H1 (cell line): ENCODE data around the gene MYL7. TPM values are rescaled to one million over a fixed set of nuclear protein-coding genes. Genes with fewer than 3 reads are reported as not detected.

Experiments
- BCL11A ChIP-seq, 2 experiments: IDR thresholded peaks; one replicate each; pipeline ENCODE4 v1.6.1; 2011; ENCODE audit warnings: low read depth in 2 of 2, low read length in 2 of 2, mild to moderate bottlenecking in 2 of 2
- BRCA1 ChIP-seq: IDR thresholded peaks from 2 replicates; pipeline ENCODE4 v1.6.1; 2012; ENCODE audit warnings: low read depth, low read length, improper control_type of control experiment
- CEBPB ChIP-seq: IDR thresholded peaks from 2 replicates; pipeline ENCODE4 v1.6.1; 2012; ENCODE audit warnings: low read depth, low read length
- NRF1 ChIP-seq: IDR thresholded peaks from 2 replicates; pipeline ENCODE4 v1.6.1; 2011; ENCODE audit warnings: mild to moderate bottlenecking, low read depth, low read length, improper control_type of control experiment
- SP1 ChIP-seq: IDR thresholded peaks from 2 replicates; pipeline ENCODE4 v1.6.1; 2011; ENCODE audit warnings: low read depth, low read length
- polyA plus RNA-seq, 7 experiments: library from polyadenylated mRNA; depleted of rRNA in 3 of 7; stranded (reverse) in 5 of 7; unstranded in 2 of 7; fragments of >200 nt in 5 of 7; fragments of 200-250 nt in 2 of 7; gene quantifications; 1 replicate in 5 of 7; 2 replicates in 1 of 7; 4 replicates in 1 of 7; pipeline versions ENCODE4 v1.2.1 to v1.2.3, GENCODE V29; 2011 to 2013; ENCODE audit warnings: missing spikeins in 2 of 7, mixed read lengths in 2 of 7
- total RNA-seq: library from RNA; stranded (reverse); fragmentation: NEBNext Ultra II Directional; extraction: Animal tissue kit (Norgen Biotek cat#: 25700); gene quantifications from 2 replicates; pipeline ENCODE4 v1.2.1, GENCODE V29; 2021

Gene MYL7
- total and polyA plus RNA-seq, 2 of the 8 experiments (the other 6 are each of a cell fraction or from before 2014, with no cell fraction given), result 3.3 to 3.4 TPM

DNA sequence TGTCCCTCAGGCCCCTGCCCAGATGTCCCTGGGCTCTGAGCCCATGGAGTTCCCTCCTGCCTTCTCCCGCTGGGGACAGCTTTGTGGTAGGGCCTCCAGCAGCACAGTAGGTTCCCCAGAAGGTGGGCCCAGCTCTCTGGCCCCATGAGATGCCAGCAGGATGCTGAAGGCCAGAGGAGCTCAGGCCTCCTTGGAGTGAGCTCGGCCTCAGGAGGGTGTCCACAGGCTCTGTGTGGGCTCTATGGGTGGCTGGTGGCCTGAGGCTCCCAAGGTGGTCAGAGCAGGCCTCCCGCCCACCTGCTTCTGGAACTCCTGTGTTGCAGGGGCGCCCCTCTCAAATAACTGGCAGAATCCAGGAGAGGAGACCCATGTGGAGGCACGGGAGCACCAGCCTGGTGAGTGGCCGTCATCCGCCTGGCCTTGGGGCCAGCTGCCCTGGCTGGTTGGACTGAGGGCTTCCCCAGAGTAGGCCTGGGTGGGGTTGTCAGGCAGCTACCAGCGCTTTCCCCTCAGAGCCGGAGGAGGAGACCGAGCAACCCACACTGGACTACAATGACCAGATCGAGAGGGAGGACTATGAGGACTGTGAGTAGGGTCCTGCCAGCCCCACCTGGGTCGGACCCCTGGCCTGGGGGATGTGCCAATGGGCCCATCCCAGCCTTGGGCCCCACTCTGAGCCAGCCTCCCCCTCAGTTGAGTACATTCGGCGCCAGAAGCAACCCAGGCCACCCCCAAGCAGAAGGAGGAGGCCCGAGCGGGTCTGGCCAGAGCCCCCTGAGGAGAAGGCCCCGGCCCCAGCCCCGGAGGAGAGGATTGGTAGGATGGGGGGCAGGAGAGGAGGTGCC is 33.8 kb downstream of the MYL7 start (continued):
- TF ChIP-seq SP1 (no peak), BRCA1 (no peak), CEBPB (no peak), NRF1 (no peak), BCL11A (IDR thresholded peaks at IDR 0.05; ENCODE audit: low read depth in 2 of 2, low read length in 2 of 2) (no peak)
